Left cardiac atrium (tissue), 4 donors: ENCODE measurements around the gene MRPS12. TPM values are rescaled to one million over a fixed set of nuclear protein-coding genes. Genes with fewer than 3 reads are reported as not detected.
"Not testable (repeated sequence)": the region's sequence is repeated elsewhere in the genome, so short reads cannot be mapped to it uniquely, and the experiment has no call there.

Source experiments
- ATAC-seq, 2 donors: fragments of 200-7000 bp; cut with Tn5 transposase; one replicate each; pipeline ENCODE4 v1.9.1; 2020; ENCODE audit warnings: mild to moderate bottlenecking in 2 of 2, moderate library complexity in 2 of 2
- DNase-seq: peaks from one replicate; pipeline ENCODE4 v3.0.0-alpha.2; 2020
- intact Hi-C, 2 donors: fragments of 100-400 bp; cut with DNase I; formaldehyde crosslinking; loops; one replicate each; pipeline versions ENCODE4 v1.14.1 to v1.15.1; 2022 to 2023
- total RNA-seq, 2 donors: library from RNA; stranded (reverse); fragmentation: NEBNext Ultra II Directional; extraction: Animal tissue kit (Norgen Biotek cat#: 25700); gene quantifications; one replicate each; pipeline ENCODE4 v1.2.1, GENCODE V29; 2021
- donor health status: DM: no; HTN: yes; CAD: no.
- donor health status: DM: no; HTN: yes; CAD: no; lungs with severe emphysema.
- donor health status: DM: yes; HTN: yes; CAD: no.
- donor health status: Dilated cardiomyopathy.

Gene MRPS12
- total RNA-seq, 2 donors from 2014 or later, result 56.2 to 69.0 TPM

GRCh38 chr19:38956264-38956663 is 25.5 kb downstream of the MRPS12 start:
- intact Hi-C loops, result no loop called here
- ATAC-seq, result no peak
- DNase-seq, result no peak

GRCh38 chr19:38958301-38958700 is 27.6 kb downstream of the MRPS12 start:
- intact Hi-C loops, result no loop called here
- DNase-seq (no peak), ATAC-seq (no peak)

- ATAC-seq, result no peak
- intact Hi-C loops, result loop anchor here in 1 of 2 donors (5.0 kb wide), 1 partner anchor 368 kb away; no protein-coding TSS in a partner anchor
- no peak for DNase-seq
Measured at GRCh38 chr19:38959618-38960017, 28.9 kb downstream of the MRPS12 start.

GRCh38 chr19:38964738-38965137 is 34.0 kb downstream of the MRPS12 start:
- no peak for ATAC-seq
- no peak for DNase-seq
- intact Hi-C loops, result loop anchor here in 1 of 2 donors (5.0 kb wide), 1 partner anchor 363 kb away; no protein-coding TSS in a partner anchor

- intact Hi-C loops, DNase-seq: not testable (repeated sequence)
Measured at GRCh38 chr19:38966149-38966548, 35.4 kb downstream of the MRPS12 start.

GRCh38 chr19:38970664-38971532 is 40.2 kb downstream of the MRPS12 start:
- intact Hi-C loops, result no loop called here
- ATAC-seq, result no peak
- no peak for DNase-seq

More at GRCh38 chr19:38966149-38966548, 35.4 kb downstream of the MRPS12 start:
- not testable (repeated sequence) for ATAC-seq

- intact Hi-C loops, result no loop called here
- ATAC-seq (no peak), DNase-seq (no peak)
Measured at GRCh38 chr19:38971672-38972071, 40.9 kb downstream of the MRPS12 start.

GRCh38 chr19:38974624-38975213 is 44.0 kb downstream of the MRPS12 start:
- ATAC-seq, result no peak

GRCh38 chr19:38975214-38975860 is 44.6 kb downstream of the MRPS12 start, which contains the start of gene FBXO17:
TSS of gene FBXO17 (minus strand) at chr19:38975742. CDS start at chr19:38950319, 25,423 bp downstream.
- intact Hi-C loops, result no loop called here

More at GRCh38 chr19:38974624-38975213, 44.0 kb downstream of the MRPS12 start:
- no peak for DNase-seq
- intact Hi-C loops, result no loop called here

GRCh38 chr19:38975861-38976271 is 45.1 kb downstream of the MRPS12 start:
- ATAC-seq, result peak; percentile 45 to 55
- peak; percentile 39 for DNase-seq
- intact Hi-C loops, result no loop called here

More at GRCh38 chr19:38975214-38975860, 44.6 kb downstream of the MRPS12 start, which contains the start of gene FBXO17:
- ATAC-seq, result peak; percentile 89 to 95
- DNase-seq, result peak; percentile 52

GRCh38 chr19:38977445-38978325 is 46.9 kb downstream of the MRPS12 start:
- no peak for ATAC-seq
- DNase-seq, result no peak
- intact Hi-C loops, result no loop called here

GRCh38 chr19:38978326-38978689 is 47.6 kb downstream of the MRPS12 start:
- DNase-seq (no peak), ATAC-seq (no peak)
- intact Hi-C loops, result no loop called here

- DNase-seq, result no peak
- intact Hi-C loops, result no loop called here
- ATAC-seq, result no peak
Measured at GRCh38 chr19:38979812-38980211, 49.1 kb downstream of the MRPS12 start.

GRCh38 chr19:38980583-38981374 is 50.0 kb downstream of the MRPS12 start:
- intact Hi-C loops, result no loop called here
- no peak for ATAC-seq
- DNase-seq, result no peak
